Activated CD8-positive, alpha-beta memory T cell treated with anti-CD3 and anti-CD28 coated beads for 4 hours (primary cell): ENCODE results near the gene DNASE2.

Experiments used
- DNase-seq, 2 donors: peaks; one replicate each; pipeline ENCODE4 v3.0.0-alpha.2; 2020; ENCODE audit warnings: low read depth in 2 of 2

The DNASE2 gene

DNA sequence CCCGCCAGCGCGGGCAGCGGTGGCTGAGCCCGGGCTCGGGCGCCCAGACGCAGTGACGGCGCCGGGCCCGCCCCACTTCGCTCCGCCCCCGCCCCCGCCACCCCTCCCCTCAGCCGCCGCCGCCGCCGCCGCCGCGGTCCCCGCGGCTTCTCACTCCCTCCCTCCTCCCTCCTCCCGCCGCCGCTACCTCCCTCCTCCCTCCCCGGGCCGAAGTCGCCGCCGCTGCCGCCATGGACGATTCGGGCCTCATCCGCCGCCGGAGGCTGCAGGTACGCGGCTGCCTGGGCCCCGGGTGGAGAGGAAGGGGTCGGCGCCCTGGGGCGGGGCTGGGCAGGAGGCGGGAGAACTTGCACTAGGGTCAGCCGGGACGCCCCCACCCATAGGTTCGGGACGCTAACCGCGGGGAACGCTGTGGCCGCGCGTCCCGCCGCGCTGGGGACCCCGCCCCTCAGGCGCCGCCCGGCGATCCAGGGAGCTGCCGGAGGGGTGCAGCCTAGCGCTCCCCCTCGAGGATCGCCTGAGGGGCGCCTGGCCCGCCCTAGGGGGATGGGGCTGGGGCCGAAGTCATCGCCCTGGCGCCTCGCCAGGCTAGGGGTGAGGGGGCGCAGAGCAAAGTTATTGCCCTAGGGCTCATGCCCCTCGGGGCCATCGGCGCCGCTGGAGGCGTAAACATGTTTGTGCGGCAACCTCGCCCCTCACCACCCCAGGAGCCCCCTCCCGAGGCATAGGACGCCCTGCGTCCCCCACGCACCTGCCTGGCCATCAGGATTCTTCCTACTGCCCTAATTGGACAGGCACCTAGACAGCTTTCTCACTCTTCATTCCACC, 47.3 kb downstream of the DNASE2 start:
- no peak for DNase-seq

DNA sequence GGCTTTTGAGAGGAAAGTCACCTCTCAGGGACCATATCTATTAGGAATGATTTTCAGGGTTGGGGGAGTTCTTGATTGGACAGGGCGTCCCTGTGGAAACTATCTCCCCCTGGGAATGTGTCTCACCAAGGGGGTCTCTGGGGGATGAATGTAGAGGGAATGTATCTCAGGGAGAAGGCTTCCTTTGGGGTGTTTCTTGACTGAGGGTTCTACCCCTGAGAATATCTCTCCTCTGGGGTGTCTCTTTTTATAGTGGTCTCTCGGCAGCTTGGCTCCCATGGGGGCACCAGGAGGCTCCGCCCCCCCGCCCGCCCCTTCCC, 47.9 kb downstream of the DNASE2 start:
- no peak for DNase-seq

DNA sequence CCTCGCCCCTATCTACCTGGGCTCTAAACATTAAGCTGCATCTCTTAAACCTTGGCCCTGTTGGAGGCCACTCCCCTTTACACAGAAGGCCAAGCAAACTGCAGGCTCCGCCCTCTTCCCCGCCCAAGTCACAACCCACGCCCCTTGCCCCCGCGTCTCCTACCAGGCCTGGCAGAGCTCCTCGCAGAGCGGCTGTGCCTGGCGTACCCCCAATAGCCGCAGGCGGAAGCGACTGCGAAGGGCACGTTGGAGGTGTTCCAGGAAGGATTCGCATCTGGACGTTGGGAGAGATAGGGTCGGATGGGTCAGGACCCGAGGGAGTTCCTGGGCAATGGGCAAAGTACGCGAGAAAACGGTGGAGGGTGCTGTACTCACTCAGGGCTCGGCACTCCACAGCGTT, 52.8 kb downstream of the DNASE2 start:
- no peak for DNase-seq

GRCh38 chr19:12825254-12826131, 55.8 kb downstream of the DNASE2 start:
- no peak for DNase-seq
